CD4-positive, alpha-beta T cell treated with Interleukin-12 subunit alpha and Interleukin-12 subunit beta, for 1 hour (primary cell): ENCODE measurements around the gene GTF3C1.
"Not testable (repeated sequence)": the region's sequence is repeated elsewhere in the genome, so short reads cannot be mapped to it uniquely, and the experiment has no call there.

Experiments
- DNase-seq: peaks from one replicate; pipeline ENCODE4 v3.0.0-alpha.2; 2020

The GTF3C1 gene

DNA sequence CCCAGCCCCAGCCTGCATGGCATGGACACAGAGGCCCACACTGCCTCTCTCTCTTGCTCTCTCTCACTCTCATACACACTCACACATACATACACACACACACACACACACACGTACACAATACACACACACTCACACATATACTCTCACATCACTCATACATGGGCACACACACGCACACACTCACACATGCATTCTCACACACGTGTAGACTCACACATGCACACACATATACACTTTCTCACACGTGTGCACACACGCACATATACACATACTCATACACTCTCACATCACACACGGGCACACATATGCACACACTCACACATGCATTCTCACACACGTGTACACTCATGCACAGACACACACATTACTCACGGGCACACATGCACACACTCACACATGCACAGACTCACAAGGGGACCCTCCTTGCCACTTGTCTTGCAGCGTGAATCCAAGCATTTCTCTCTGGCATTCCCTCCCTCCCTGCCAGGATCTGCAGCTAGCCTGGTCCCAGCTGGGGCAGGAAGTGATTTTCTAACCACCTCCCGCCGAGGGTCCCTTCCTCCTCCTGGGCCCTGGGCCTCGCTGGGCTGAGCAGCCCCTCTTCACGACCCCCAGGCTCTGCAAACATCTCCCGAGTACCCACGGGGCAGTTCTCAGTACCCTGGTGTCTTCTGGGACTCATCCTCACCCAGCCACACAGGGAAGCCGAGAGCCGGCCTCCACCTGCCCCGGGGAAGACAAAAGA, 110.3 kb downstream of the GTF3C1 start:
- DNase-seq, result no peak

DNA sequence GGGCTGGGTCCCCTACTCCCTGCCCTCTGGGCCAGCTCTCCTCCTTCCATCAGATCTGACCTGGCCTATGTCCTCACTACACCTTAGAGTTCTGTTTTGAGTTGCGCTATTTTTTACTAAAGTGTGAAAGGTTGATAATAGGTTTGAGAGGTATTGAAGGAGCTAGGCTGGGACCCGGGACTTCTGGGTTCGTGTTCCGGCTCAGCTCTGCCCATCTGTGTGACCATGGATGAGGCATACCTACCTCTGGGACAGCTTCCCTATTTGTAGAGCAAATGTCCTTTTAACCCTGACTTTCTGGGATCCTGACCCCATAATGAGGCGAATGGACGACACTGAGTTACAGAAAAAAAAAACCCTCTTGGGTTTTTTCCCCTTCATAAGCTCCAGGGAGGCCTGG, 111.8 kb downstream of the GTF3C1 start:
- no peak for DNase-seq

DNA sequence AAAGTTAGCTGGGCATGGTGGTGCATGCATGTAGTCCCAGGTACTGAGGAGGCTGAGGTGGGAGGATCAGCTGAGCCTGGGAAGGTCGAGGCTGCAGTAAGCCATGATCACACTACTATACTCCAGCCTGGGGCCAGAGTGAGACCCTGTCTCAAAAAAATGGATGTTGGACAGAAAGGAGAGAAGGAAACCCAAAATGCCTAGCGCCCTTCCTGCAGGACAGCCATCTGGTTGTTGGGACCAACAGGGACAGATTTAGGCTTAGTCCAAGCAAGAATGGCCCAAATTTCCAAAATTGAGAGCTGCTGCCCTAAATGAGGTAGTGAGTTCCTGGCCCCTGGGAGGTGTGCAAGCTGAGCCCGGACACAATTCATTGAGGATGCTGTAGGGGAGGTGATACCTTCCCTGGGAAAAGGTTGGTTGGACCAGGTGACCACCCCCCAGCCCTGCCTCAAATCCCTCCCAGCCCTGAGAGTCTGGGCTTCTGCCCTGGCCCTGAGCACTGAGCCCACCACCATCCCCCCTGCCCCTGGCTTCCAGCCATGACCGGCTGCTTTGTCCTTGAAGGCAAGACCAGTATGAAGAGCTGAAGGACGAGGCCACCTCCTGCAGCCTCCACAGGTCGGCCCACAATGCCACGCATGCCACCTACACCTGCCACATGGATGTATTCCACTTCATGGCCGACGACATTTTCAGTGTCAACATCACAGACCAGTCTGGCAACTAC, 112.6 kb downstream of the GTF3C1 start:
- DNase-seq, result no peak

DNA sequence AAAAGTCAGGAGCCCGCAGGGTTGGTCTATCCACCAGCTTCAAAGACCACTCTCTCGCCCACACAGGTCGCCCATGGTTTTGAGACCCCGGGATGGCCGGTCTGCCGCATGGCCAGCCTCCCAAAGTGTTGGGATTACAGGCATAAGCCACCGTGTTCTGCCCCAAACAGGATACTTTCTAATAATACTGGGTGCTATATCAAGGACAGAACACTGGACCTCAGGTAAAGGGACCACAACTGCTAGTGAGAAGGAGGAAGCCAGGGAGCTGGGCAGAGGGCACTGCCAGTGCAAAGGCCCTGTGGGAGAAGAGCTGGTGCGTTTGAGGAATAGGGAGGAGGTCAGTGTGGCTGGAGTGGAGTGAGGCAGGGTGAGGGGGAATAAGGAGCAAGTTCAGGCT, 113.6 kb downstream of the GTF3C1 start:
- DNase-seq, result no peak

DNA sequence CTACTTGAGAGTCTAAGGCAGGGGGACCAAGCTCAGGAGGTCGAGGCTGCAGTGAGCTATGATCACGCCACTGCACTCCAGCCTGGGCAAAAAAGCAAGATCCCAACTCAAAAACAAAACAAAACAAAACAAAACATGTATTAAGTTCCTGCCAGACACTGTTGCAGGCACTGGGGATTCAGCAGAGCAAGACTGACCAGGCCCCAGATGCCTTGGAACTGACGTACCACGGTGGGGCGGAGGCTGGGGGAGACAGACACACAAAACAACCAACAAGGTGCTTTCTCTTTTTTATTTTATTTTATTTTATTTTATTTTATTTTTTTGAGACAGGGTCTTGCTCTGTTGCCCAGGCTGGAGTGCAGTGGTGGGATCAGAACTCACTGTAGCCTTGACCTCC, 114.6 kb downstream of the GTF3C1 start:
- DNase-seq, result not testable (repeated sequence)

DNA sequence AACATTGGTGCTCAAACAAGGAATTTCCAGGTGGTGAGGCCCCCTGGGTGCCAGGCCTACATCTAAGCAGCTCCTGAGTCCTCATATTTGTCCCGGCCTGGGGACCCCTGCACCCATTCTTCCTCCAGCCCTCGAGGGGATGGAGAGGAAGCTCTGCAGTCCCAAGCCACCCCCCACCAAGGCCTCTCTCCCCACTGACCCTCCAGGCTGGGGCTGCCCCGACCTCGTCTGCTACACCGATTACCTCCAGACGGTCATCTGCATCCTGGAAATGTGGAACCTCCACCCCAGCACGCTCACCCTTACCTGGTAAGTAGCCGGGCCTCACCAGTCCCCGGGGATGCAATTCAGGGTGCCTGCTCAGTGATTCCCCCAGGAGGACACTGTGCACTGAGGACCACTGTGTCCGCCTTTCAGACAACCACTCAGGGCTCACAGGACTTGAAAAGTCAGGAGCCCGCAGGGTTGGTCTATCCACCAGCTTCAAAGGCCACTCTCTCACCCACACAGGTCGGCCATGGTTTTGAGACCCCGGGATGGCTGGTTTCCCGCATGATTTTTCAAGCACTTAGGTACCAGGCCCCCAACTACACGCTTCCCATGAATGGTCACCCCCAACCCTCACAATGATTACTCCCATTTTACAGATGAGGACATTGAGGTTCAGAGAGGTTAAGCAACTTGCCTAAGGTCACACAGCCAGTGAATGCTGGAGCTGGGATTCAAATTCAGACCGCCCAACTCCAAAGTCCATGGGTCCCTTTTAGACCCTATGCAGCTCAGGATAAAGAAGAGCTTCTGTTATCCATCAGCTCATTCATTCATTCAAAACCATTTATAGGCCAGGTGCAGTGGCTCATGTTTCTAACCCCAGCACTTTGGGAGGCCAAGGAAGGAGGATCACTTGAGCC, 115.3 kb downstream of the GTF3C1 start:
- no peak for DNase-seq

DNA sequence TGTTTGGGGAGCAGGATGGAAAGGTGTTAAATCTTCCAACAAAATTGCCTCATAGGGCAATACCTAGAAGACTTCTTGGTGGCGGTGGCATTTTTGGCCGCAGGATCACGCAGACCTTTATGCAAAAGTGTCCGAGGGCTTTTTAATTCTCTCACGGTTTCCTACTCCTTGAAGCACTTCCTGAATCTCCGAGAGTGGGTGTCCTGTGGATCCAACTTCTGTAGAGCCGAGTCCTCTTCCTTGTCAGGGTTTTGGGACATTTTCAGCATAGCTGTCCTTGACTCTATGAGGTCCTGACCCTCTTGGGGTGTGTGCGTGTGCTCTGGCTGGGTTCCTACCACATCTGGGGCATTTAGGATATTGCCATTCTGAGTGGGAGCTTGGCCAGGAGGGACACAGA, 116.1 kb downstream of the GTF3C1 start:
- no peak for DNase-seq

DNA sequence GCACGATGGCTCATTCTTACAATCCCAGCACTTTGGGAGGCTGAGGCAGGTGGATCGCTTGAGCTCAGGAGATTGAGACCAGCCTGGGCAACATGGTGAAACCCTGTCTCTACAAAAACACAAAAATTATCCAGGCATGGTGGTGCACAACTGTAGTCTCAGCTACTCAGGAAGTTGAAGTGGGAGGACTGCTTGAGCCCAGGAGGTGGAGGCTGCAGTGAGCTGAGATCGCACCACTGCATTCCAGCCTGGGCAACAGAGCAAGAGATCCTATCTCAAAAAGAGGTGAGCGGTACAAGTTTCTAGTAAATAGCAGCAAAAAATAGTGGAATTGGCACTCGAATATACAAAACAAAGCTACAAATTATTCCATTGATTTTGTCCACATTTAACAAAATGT, 116.5 kb downstream of the GTF3C1 start:
- DNase-seq, result not testable (repeated sequence)

DNA sequence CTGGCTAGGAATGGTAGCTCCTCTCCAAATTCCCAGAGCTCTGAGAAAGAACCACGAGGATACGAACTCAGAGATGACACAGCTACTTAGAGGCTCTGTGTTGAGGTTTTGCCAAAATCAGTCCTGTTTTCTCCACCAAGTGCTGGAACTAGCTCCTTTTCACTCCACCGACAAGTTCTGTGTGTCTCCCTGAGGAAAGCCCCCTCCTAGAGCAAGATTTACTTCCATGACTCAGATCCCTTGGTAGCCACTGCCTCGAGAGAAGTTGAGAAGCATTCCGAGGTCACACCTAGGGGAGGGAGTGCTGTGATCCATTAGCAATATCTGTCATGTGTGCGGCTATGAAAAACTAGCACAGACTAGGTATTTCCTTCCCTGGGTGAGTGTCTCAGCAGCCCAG, 117.2 kb downstream of the GTF3C1 start:
- no peak for DNase-seq

DNA sequence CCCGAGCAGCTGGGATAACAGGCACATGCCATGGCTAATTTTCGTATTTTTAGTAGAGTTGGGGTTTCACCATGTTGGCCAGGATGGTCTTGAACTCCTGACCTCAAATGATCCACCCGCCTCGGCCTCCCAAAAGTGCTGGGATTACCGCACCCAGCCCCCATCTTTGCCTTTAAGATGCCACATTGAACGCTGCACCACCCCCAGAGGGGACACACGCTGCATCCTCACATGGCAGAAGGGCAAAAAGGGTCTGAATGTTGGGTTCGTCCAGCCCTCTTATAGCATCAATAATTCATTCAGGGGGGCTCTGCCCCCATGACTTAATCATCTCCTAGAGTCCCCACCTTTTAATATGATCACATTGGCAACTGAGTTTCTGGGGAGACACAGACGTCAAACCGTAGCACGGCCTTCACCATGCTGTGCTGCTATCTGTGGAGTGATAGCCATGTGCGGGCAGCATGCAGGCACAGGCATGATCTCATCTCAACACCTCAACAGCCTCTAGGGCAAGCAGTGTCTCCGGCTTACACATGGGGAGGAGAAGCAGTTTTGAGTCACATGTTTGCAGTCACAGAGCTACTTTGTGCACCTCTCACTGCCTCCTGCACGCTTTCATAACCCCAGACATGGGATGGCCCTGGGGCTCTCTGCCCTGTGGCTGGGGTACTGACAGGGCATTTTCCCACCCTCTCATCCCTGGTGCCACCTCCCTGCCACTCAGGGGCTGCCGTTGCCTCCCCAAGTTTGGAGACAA, 117.8 kb downstream of the GTF3C1 start:
- no peak for DNase-seq

DNA sequence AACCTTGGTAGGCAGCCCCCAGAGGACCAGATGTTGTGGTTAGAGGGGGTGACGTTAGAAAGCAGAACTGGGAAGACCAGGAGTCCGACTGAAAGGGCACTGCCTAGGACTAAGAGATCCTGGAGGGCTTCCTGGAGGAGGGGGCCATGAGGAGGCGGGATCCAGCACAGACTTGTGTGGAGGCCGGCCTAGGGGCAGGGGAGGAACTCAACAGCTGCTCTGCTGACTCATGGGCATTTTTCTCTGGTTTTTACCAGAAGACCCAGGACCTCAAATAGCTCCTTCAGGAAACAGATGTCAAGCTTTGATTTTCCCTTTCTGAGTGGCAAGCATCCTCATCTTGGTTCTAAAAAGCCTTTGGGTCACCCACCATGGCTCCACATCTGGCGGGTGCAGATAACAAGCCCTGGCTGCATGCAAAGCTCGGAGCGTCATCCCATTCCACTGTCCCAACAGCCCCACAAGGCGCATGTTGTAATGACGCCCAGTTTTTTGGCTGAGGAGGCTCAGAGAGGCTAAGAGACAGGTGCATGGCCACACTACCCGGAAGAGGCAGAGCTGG, 118.7 kb downstream of the GTF3C1 start:
- DNase-seq, result no peak

DNA sequence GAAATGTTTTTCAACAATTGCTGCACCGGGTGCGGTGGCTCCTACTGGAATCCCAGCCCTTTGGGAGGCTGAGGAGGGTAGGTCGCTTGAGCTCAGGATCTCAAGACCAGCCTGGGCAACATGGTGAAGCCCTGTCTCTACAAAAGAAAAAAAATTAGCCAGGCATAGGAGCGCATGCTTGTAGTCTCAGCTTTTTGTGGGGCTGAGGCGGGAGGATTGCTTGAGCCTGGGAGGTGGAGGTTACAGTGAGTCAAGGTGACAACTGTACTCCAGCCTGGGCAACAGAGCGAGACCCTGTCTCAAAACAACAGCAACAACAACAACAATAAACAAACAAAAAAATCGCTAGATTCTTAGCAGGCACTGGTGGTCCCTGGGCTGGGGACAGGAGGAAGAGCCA, 119.2 kb downstream of the GTF3C1 start:
- no peak for DNase-seq

DNA sequence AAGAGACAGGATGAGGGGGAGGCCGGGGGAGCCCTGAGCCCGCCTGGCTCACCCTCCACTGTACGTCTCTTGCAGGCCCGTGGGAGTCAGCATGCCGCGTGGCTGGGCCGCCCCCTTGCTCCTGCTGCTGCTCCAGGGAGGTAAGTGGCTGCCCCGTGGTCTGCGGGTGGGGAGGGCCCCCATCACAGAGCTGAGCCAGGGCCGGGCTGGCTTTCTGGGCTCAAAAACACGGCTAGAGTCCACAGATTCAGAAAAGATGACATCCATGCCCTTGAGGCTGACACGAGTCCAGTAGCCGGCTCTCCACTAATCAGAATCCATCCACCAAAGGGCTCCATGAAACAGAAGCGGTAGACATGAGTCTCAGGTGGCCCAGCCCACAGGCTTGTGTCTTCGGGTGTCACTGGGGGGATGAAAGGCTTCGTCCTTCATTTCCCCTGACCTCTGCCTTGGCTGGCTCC, 119.7 kb downstream of the GTF3C1 start:
- no peak for DNase-seq

DNA sequence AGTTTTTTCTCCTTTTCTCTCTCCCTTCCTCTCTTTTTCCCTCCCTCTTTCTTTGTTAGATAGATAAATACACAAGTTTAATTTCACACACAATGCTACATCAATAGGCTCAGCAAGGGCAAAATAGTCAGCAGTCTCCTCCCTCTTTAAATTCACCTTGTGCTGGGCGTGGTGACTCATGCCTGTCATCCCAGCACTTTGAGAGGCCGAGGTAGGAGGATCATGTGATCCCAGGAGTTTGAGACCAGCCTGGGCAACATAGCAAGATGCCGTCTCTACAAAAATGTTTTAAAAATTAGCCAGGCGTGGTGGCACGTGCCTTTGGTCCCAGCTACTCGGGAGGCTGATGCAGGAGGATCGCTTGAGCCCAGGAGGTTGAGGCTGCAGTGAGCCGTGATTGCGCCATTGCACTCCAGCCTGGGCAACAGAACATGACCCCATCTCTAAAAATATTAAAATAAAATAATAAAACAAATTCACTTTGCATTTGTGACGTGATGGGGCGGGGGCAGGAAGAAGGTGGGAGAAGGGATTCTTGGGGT, 120.3 kb downstream of the GTF3C1 start:
- DNase-seq, result no peak

DNA sequence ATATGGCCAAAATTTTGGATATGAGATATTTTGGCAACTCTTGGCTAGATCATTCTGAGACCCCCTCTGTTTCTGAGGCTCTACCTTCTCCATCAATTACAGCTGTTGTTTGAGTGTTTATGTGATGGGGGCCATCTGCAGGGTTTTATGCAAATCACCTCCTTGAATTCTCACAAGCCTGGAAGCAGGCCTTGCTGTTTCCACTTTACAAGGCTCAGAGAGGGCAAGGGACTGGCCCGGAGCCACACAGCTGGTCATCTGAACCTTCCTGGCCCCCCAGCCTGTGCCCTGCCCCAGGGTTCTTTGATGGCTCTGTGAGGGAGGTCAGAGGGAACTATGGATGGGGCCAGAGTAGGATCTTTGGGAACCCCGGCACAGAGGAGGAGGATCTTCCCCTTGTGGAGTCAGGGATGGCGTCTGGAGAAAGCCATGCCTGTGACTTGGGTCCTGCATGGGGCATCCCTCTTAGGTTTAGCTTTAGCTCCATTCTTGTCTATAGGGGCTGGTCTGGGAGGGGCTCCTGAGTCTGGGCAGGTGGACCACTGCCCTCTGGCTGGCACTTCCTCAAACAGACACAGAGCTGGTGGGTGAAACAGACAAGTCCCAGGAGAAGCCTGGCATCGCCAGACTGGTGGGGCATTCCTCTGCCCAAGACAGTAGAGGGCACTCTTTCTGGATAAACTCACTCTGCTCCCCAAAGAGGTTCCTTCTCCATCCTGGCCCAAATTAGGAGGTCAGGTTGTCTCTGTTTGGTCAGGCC, 121.5 kb downstream of the GTF3C1 start:
- no peak for DNase-seq

DNA sequence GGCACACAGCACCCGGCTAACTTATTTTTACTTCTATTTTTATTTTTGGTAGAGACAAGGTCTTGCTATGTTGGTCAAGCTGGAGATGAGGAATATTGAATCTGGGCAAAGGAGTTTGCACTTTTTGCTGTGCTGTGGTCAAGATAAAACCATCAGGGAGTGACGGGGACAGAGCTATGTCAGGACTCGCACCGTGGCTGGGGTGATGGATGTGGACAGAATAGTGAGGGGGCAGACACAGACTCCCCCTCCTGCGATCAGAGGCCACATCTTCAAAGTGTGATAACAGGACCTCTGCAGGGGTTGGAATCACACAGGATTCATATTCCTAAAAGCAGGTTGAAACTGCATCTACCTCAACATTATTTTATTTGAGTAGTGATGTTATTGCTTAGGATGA, 122.2 kb downstream of the GTF3C1 start:
- no peak for DNase-seq

DNA sequence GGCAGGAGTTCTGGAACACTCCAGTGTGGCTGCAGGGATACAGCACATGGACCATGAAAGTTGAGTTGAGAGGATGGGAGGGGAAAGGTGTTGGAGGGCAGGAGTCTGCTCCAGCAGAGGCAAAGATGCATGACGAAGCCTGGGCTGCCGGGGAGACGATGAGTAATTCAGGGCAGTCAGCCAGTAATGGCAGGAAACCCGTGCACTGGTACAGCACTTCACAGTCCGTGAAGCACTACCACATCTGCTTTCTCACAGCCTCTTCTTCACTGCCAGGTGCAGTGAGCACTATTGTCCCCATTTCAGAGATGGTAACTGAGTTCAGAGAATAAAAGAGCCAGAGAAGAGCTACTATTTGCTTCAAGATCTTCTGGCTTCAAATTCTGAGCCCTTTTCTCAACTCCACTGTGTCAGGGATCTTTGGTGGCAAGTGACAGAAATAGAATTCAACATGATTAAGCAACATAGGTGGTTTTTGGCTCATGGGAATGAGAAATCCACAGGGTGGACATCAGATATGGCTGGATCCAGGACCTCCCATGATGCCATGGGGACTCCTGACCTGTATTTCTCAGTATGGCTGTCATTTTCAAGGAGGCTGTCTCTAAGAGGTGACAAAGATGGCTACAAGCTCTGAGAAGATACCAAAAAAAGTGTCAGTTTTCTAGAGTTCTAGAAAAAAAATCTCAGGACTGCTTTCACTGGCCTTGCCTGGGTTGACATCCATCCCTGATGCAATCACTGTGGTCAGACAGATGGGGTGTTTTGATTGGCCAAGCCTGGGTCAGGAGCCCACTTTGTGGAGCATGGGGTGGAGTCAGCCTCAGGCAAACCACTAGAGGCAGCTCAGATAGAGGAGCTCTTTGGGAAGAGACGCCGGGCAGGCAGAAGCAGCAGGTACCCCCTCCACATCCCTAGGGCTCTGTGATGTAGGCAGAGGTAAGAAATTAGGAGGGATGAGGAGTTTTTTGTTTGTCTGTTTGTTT, 123.0 kb downstream of the GTF3C1 start:
- peak; percentile 70 for DNase-seq

DNA sequence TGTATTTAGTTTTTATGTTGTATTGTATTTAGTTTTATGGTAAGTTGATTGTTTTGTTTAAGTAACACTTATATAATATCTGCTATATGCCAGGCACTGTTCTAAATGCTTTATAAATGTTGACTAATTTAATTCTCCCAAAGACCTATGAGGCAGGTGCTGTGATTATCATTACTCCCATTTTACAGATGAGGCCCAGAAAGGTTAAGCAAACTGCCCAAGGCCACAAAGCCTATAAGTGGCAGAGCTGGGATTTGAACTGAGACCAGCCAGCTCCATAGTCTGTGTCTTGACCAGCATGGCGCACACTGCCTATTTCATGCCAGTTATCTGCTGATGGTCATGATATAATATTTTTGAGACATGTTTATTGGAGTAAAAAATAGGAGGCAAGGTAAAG, 123.8 kb downstream of the GTF3C1 start:
- no peak for DNase-seq

DNA sequence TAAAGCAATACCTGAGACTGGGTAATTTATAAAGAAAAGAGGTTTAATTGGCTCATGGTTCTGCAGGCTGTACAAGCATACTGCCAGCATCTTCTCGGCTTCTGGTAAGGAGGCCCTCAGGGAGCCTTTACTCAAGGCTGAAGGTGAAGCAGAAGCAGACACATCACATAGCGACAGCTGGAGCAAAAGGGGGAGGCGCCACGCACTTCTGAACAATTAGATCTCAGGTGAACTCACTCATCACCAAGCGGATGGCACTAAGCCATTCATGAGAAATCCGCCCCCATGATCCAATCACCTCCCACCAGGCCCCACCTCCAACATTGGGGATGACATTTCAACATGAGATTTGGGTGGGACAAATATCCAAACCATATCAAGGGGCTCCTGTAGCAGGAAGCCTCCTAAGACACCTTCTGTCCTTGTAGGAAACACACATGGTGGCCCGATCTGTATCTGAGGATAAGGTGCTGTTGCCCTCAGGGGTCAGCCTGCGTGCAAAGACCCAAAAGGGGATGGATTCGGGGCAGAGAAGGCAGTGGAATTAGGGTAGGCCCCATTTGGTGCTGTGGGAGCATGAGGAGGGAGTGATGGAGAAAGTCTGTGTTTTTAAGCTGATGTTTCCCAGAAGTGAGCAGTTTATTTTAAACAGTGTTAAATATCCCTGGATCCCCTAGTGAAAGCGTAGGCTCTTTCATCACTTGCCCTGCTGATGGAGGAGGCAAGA, 124.8 kb downstream of the GTF3C1 start:
- DNase-seq, result no peak
